Transverse colon (tissue), 4 donors: ENCODE data around the gene RASL10A.

Experiments used
- CTCF ChIP-seq, 5 experiments: fragments of 200-600 bp in 3 of 5; fragments of 450-650 bp in 2 of 5; sonication (generic) in 3 of 5; IDR thresholded peaks; 1 replicate in 2 of 5; 2 replicates in 3 of 5; pipeline ENCODE4 v1.5.1; 2016 to 2017; ENCODE audit warnings: antibody characterized with exemption in 5 of 5, inconsistent platforms in 3 of 5, mild to moderate bottlenecking in 2 of 5, moderate library complexity in 1 of 5
- EP300 ChIP-seq: sonication (generic); formaldehyde crosslinking; IDR thresholded peaks from one replicate; pipeline ENCODE4 v1.6.1; 2017; ENCODE audit warnings: antibody characterized with exemption, low read depth
- POLR2A ChIP-seq: fragments of 450-650 bp; IDR thresholded peaks from one replicate; pipeline ENCODE4 v1.6.1; 2016; ENCODE audit warnings: antibody characterized with exemption, mild to moderate bottlenecking, moderate library complexity
- POLR2AphosphoS5 ChIP-seq, 3 donors: sonication (generic); formaldehyde crosslinking; IDR thresholded peaks; one replicate each; pipeline ENCODE4 v1.6.1; 2016; ENCODE audit warnings: antibody characterized with exemption in 3 of 3

DNA sequence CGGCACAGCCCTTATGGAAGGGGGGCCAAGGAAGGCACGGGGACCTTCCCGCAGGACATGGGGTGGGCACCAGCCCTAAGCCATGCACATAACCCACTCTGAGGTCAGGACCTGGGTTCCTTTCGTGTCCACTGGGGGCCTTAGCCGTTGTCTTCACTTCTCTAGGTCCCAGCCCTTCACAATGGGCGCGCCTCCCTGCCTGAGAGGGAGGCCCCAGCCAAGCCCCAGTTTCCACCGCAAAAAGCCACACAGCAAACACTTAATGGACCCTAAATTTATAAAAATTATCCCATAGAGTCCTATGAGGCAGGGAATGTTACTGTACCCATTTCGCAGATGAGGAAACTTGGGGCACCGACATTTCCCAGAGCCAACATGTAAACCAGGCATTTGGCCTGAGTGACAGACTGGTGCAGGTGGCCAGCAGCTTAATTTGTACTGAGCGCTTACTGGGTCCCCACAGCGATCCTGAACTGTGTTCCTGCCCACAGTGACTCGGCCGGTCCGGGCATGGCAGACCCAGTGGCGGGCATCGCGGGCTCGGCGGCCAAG, 7.8 kb downstream of the RASL10A start:
- TF ChIP-seq CTCF (IDR thresholded peaks at IDR 0.05) (no peak), POLR2A (no peak), POLR2AphosphoS5 (IDR thresholded peaks at IDR 0.05) (no peak), EP300 (no peak)
